Measurements from ENCODE around the gene LRCH3.

DNA sequence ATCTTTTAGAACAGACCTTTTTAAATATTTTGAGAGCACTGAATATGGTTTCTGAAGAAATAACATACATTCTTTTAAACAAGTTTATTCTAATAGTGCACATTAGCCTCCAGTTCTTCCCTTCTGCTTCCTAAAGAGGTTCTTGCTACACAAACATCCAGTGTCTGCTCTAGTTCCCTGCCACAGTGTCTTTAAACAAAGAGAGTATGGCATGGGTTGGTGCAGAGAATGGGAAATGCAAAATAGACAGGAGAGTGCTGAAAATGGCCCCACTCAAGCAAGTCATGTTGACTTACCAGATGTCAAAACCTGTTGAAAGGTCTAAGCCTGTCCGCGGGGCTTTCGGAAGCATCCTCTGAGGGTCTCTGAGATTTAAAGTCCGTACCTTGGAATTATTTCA lies 86.8 kb downstream of the LRCH3 start:
- TF ChIP-seq CTCF (tag by site-specific recombination; IDR thresholded peaks at IDR 0.05): no peak
- no peak for TF ChIP-seq RBAK (tag by site-specific recombination; IDR thresholded peaks at IDR 0.05)
- TF ChIP-seq, protein P1, sequence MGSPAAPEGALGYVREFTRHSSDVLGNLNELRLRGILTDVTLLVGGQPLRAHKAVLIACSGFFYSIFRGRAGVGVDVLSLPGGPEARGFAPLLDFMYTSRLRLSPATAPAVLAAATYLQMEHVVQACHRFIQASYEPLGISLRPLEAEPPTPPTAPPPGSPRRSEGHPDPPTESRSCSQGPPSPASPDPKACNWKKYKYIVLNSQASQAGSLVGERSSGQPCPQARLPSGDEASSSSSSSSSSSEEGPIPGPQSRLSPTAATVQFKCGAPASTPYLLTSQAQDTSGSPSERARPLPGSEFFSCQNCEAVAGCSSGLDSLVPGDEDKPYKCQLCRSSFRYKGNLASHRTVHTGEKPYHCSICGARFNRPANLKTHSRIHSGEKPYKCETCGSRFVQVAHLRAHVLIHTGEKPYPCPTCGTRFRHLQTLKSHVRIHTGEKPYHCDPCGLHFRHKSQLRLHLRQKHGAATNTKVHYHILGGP (tag by site-specific recombination; IDR thresholded peaks at IDR 0.05): no peak
- TF ChIP-seq YY1 (tag by site-specific recombination; IDR thresholded peaks at IDR 0.05): no peak
- no peak for TF ChIP-seq ZNF184 (tag by site-specific recombination; IDR thresholded peaks at IDR 0.05)

Measured in HEK293 (cell line).